ENCODE measurements around the gene MYL3.
"Not testable (repeated sequence)": the region's sequence is repeated elsewhere in the genome, so short reads cannot be mapped to it uniquely, and the experiment has no call there.

MYL3 gene

DNA sequence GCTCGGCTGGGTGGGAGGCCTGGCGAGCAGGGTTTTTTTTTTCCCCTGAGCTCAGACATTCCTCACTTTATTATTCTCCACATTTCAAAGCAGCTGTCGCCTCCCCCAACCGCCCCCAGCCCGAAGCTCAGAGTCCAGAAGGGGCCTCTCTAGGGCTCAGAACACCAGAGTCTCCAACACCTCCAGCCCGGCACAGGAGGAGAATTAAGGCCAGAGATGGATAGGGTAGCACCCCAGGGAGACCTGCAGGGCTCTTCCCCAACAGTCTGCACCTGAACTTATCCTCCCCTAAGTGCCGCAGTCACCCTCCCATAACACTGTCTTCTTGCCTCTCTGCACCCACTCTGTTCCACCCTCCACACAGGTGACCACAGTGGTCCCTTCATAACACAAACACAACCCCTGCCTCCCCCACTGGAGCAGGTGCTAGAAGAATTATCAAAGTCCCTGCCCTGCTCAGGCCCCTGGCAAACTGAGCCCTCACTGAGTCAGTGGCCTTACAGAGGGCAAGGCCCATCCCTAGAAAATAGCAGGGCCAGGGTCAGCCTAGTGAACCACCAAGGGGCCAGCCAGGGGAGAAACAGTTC is 14.1 kb downstream of the MYL3 start:
- DNase-seq = no peak

- DNase-seq = no peak
These were observed 14.8 kb downstream of the MYL3 start for GRCh38 chr3:46848271-46849044.

DNA sequence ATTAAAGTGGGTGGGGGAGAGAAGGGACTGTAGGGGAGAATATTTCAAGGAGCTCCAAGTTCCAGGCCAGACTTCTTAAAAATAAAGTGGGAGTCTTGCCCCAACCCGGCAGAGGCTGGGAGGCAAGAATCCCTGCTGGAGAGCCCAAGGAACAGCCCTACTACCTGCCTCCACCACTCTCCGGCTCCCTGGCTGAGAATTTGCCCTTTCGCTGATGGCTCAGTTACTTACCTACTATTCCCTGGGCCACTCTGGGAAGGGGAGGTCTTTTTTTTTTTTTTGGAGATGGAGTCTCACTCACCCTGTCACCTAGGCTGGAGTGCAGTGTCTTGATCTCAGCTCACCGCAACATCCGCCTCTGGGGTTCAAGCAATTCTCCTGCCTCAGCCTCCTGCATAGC is 15.5 kb downstream of the MYL3 start:
- no peak for DNase-seq

DNA sequence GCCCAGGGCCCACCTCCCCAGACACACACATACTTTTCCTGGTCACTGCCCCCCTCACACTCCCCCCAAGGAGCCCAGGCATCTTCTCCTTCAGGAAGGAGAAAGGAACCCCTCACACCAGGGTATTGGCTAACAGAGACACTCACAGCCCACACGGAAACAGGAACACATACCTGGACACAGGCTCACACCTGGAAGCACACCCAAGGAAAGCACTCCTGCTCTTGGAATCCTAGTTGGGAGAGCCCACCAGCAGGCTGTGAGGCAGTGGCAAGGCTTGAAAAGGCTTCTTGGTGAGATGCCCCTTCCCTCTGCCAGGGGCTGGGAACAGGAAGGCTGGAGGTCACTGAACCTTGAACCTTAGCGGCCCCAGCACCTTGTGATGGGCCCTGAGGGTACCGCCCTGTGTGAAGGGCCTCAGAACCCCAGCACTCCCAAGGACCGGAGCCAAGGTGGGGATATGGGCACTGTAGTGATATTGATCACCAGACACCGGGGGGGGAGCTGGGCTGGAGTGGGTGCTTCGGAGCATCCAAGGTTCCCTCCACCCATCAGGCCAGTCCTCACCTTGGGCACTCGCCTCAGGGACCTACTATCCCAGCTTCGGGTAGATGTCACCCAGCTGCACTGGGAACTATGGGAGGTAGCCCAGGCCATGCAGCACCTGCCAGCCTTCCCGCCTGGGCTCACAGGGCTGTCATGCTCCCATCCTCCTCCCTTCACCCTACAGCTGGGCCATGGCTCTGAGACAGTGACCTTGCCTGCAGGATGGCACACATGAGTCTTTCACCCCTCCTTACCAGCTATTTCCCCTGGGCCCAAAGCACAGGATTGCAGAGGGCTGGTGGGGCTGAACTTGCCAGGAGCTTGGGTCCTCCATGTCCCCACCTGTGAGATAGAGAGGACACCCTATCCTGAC is 16.4 kb downstream of the MYL3 start:
- no peak for DNase-seq

DNA sequence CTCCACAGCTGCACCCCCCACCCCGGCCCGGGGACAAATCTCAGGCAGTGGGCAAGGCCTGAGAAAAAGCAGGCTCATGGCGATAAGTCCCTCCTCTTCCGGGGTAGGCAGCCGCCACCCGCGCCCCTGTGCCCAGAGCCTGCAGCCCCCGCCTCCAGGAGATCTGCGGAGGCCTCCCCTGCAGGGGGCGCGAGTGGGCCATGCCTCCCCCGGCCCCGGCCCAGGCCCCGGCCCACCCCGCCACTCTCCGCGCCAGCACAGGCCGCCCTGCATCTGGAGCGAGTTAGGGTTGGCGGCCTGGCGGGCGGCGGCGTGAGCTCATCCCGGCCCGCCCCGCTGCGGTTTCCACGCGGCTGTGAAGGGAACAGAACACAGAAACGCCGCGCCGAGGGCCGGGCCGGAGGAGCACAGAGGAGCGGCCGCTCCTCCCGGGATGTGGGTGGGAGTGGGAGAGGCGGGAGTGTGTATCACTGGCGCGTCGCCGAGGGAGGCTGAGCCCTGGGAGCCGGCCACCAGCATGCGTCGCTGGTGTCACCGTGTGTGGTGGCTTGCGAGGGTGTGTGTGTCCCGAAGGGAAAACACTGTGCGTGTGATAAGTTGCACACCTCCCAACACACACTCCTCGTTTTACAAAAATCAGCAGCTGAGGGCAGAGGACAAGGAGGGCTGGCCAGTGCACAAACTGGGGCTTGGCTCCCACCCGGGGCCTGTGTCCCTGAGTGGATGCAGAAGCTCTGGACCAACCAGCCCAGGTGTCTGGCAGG is 17.2 kb downstream of the MYL3 start:
- DNase-seq = peak; percentile 20

DNA sequence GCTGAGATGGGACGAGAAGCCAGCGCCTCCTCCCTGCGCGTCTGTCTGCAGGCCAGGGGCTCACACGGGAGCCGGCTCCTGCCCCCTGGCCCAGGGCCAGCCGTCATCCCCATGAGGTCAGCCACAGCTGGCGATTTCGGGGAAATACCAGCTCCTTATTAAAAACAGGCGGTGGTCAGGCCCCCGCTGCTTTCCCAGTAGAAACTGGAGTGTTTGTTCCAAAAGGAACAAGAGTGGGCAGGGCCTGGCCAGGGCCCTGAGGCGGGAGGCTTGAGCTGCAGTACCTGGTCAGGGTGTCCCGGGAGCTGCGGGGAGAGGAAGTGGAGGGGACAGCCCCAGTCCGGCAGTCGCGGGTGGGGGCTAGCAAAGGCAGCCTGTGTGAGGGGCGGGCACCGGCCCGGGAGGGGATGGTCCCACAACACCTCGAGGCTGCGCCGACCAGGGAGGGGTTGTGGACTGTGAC is 17.8 kb downstream of the MYL3 start:
- no peak for DNase-seq

DNA sequence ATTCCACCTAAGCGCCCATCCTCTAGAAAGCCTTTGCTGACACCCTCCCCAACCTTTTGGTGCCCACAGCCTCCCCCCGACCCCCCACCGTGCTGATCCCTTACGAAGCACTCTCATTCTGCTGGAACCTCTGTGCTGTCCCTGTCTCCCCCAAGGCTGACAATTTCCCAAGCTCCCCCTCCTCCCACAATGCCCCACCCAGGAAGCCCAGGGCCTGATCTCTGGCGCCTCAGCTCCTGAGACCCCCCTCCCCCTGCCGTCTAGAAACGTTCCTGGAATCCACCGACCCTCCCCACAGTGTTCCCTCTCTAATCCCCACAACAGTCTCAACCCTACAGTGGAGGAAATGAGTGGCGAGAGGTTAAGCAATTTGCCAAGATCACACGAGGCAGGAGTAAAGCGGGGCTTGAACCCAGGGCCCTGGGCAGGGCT is 18.3 kb downstream of the MYL3 start:
- DNase-seq = no peak

DNA sequence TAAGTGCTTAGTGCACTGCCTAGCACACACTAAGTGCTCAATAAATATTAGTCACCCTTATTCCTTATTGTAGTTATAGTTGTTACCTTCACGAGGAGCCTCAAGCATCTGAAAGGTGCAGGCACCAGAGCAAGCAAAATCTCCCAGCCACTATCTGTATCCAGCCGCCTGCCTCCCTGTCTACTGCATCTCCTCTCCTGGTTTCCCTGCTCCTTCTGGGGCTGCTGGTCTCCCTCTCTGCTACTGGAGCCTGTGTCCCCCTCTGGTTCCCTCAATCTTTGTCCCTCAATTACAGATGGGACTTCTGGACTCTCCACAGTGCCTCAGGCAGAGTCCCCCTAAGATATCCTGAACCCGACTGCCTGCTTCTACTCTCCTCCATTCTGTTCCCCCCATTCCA is 18.8 kb downstream of the MYL3 start:
- no peak for DNase-seq

DNA sequence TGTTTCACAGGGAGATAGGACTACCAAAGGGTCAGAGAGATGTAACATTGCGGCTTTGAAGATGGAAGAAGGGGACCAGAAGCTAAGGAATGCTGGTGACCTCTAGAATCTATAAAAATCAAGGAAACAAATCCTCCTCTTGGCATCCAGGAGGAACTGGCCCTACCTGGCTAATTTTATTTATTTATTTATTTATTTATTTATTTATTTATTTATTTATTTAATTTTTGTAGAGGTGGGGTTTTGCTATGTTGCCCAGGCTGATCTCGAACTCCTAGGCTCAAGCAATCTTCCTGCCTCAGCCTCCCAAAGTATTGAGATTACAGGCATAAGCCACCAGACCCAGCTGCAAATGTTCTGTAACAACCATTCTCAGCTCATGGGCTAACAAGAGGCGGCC is 19.7 kb downstream of the MYL3 start:
- no peak for DNase-seq

DNA sequence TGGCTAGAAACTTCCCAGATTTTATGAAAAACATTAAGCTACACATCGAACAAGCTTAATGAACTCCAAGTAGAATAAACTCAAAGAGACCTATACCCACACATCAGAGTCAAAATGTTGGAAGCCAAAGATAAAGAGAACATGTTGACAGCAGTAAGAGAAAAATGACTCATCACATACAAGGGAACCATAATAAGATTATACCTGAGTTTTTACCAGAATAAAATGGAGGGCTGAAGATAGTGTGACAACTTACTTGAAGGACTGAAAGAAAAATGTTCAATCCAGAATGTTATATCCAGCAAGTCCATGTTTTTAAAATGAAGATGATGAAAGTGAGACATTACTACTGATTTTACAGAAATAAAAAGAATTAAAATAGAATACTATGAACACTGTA is 22.8 kb downstream of the MYL3 start:
- DNase-seq = no peak

DNA sequence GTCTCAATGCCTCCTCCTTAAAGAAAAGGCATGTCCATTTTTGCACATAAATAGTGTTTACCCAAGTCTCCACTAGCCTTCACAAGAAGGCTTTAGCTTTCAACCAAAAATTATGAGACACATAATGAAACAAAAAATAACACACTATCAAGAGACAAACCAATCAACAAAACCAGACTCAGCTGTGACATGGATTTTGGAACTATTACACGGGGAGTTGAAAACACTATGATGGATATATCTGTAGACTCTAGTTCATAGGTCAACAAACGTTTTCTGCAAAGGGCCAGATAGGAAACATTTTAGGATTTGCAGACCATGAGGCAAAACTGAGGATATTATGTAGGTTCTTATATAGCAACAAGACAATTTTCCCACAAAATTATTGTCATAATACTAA is 24.9 kb downstream of the MYL3 start:
- DNase-seq = no peak

GRCh38 chr3:46835491-46835890 is 27.8 kb downstream of the MYL3 start:
- no peak for DNase-seq

- DNase-seq = no peak
These were observed 28.2 kb downstream of the MYL3 start for GRCh38 chr3:46835054-46835453.

- no peak for DNase-seq
These were observed 29.6 kb downstream of the MYL3 start for GRCh38 chr3:46833346-46834300.

DNA sequence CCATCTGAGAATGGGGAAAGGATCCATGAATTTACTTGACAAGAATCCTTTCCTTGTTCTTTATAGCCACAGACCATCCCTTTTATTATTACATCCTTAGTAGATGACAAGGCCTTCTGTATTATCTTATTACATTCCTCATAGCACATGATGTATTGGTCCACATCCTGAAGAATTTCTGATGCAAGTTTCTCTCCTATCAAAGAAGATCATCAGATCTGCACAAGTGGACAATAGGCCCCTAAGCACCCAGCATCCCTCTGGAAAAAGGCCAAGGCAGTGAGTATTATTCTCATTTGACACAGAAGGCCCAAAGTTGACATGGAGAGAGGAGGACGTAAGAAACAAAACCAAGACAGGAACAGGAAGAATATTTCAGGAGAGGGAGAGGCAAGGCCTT is 31.4 kb downstream of the MYL3 start:
- no peak for DNase-seq

GRCh38 chr3:46831316-46831715 is 31.9 kb downstream of the MYL3 start:
- DNase-seq = no peak

DNA sequence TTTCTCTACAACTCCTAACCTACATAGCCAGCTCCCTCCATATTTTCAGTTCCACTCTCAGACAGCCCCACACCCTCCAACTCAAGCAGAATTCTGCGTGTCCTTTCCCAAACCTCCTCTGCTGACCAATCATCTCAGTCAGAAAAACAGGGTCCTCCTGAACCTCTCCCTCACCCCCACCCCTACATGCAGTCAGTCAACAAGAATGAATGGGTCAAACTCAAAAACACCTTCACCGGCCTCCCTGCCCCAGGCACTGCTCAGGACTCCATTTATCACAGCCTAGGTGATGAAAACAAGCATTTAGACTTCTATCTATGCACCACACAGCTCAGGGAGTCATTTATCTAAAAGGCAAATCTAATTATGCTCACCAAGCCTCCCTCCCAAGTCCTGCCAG is 32.4 kb downstream of the MYL3 start:
- no peak for DNase-seq

DNA sequence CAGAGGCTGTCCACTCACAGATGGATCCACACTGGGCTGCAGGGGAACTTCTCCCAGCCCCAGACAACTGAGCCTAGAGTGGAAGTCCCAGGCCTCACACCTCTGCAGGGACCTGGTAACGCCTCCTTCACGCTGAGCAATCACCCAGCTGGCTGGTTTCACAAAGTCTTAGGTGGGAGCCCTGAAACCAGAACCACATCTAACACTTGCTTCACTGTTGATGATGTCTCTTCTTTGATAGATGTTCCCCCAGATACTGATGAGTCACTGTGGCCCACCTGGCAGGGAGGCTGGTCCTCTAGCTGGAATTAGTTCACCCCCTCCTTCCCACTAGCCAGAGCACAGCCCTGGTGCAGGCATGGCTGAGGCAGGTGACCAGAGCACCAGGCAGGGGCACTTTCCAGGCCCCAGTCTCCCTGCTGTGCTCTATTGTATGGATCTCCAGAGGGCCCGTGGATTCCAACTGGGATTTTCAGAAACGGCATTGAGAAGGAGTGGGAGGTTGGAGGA is 33.5 kb downstream of the MYL3 start:
- DNase-seq = no peak

DNA sequence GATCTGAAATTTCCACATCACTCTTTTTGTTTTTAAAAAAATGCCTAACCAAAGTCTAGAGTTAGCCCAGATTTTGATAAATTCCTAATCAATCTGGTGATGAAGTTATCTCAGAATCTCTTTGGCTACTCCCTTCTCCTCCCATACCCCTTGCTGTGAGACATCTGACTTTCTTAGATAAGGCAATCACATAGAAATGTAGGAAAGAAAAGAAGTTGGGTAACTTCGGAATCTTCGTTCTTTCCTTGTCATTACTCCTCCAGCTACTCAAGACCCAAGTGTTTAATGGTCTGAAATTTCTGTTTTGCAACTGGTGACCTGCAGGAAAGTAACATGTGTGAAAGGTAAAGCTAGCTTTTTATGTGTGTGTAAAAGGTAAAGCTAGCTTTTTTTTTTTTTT is 37.8 kb downstream of the MYL3 start:
- DNase-seq = no peak

- DNase-seq = no peak
These were observed 38.9 kb downstream of the MYL3 start for GRCh38 chr3:46824211-46824970.

GRCh38 chr3:46823314-46823713 is 39.9 kb downstream of the MYL3 start:
- DNase-seq = not testable (repeated sequence)

Measured in NCI-H774 (cell line).